GM12878 (cell line): ENCODE data around the gene ZCCHC4.

Source experiments
- EP300 ChIP-seq, 2 experiments: fragments of 150-350 bp in 1 of 2; IDR thresholded peaks; 2 replicates each; pipeline ENCODE4 v1.6.1; 2011 to 2012; ENCODE audit warnings: low read depth in 2 of 2, low read length in 2 of 2, borderline replicate concordance in 1 of 2, improper control_type of control experiment in 1 of 2, inconsistent platforms in 1 of 2; ENCODE audit not compliant: control insufficient read depth in 1 of 2
- MEF2A ChIP-seq: IDR thresholded peaks from 2 replicates; pipeline ENCODE4 v1.6.1; 2011; ENCODE audit warnings: low read depth, mild to moderate bottlenecking, low read length, moderate library complexity; ENCODE audit not compliant: insufficient read depth
- TF ChIP-seq, protein P1 (sequence below), 3 experiments: IDR thresholded peaks in 2 of 3; conservative IDR thresholded peaks in 1 of 3; 2 replicates each; pipeline ENCODE4 v1.5.1; 2011; ENCODE audit warnings: low read depth in 3 of 3, low read length in 3 of 3, mild to moderate bottlenecking in 3 of 3, control low read depth in 2 of 3, moderate library complexity in 2 of 3, inconsistent platforms in 1 of 3, mixed read lengths in 1 of 3; ENCODE audit not compliant: control insufficient read depth in 2 of 3, insufficient read depth in 1 of 3; ENCODE audit errors: extremely low read depth in 1 of 3

DNA sequence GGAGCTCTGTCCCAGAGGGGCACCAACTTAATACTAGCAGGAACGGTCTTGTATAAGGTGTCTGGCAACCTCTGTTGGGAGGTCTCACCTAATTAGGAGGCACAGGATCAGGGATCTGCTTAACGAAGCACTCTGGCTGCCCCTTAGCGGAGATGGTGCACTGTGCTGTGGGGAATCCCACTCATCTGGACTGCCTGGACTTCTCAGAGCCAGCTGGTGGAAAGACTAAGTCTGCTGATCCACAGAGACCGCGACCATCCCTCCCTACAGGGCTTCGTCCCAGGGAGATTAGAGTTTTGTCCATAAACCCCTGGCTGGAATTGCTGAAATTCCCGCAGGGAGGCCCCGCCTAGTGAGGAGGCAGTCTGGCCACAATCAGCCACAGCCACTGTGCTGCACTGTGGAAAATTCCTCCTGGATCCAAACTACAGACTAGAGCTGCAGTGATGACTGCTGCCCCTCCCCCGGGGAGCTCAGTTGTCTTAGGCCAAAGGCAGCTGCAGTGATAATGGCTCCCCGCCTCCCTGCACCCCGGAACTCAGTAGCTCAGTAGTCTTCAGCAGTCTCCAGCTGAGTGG lies 22.0 kb upstream of the ZCCHC4 start:
- TF ChIP-seq EP300 (IDR thresholded peaks at IDR 0.05; ENCODE audit: borderline replicate concordance in 1 of 2, control insufficient read depth in 1 of 2, low read depth in 2 of 2, low read length in 2 of 2) (no peak), MEF2A (no peak)
- TF ChIP-seq, protein P1, sequence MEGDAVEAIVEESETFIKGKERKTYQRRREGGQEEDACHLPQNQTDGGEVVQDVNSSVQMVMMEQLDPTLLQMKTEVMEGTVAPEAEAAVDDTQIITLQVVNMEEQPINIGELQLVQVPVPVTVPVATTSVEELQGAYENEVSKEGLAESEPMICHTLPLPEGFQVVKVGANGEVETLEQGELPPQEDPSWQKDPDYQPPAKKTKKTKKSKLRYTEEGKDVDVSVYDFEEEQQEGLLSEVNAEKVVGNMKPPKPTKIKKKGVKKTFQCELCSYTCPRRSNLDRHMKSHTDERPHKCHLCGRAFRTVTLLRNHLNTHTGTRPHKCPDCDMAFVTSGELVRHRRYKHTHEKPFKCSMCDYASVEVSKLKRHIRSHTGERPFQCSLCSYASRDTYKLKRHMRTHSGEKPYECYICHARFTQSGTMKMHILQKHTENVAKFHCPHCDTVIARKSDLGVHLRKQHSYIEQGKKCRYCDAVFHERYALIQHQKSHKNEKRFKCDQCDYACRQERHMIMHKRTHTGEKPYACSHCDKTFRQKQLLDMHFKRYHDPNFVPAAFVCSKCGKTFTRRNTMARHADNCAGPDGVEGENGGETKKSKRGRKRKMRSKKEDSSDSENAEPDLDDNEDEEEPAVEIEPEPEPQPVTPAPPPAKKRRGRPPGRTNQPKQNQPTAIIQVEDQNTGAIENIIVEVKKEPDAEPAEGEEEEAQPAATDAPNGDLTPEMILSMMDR (IDR thresholded peaks at IDR 0.05 in 2 of 3, conservative IDR thresholded peaks at IDR 0.05 in 1 of 3; ENCODE audit: control insufficient read depth in 2 of 3, extremely low read depth in 1 of 3, insufficient read depth in 1 of 3, low read depth in 3 of 3, low read length in 3 of 3): no peak
